ENCODE results near the gene DIPK2A. TPM values are rescaled to one million over a fixed set of nuclear protein-coding genes. Genes with fewer than 3 reads are reported as not detected.

Gene DIPK2A, protein sequence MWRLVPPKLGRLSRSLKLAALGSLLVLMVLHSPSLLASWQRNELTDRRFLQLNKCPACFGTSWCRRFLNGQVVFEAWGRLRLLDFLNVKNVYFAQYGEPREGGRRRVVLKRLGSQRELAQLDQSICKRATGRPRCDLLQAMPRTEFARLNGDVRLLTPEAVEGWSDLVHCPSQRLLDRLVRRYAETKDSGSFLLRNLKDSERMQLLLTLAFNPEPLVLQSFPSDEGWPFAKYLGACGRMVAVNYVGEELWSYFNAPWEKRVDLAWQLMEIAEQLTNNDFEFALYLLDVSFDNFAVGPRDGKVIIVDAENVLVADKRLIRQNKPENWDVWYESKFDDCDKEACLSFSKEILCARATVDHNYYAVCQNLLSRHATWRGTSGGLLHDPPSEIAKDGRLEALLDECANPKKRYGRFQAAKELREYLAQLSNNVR
- total RNA-seq: 86.6 and 109 TPM in 2 replicates

DNA sequence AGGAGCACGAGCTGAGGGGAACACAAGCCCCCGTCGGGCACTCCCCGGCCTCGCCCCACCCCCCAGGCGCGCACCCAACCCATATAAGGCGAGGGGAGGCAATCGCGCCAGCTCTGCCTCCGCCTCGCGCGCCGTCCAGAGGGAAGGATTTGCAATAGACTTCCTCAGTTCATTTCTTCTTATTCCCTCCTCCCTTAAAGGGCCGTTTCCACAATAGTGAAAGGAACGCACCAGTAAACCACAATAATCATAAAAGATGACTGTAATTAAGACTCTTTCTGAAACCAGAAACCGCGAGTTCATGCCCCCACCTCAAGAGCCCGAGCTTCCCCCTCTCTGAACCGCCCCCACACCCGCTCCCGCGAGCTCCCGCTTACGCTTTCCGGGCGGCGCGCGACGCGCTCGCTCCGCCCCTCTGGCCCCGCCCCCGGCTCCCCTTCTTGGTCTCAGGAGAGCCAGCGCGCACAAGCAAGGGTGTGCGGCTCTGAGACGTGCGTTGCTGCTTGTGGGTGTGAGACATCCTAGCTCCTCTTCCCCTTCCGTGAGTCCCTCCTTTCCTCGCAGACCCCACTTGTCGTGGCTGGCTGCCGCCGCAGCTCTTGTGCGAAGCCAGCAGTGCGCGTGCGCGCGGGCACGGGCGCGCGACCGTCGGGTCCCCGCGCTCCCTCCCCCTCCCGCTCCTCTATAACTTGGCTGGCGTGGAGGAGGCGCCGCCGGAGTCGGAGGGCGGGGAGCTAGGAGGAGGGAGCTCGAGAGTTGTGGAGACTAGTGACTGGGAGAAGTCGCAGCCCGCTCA lies at the start of gene DIPK2A:
TSS of gene DIPK2A (plus strand) at position 465 of the 796 bp plus-strand sequence. CDS start 510 bp downstream, outside the sequence.

Other genes with a start within 250 kb of the DIPK2A start
- 0.56 and 1.8 TPM in 2 replicates for gene SLC9A9, start 123.4 kb upstream of the DIPK2A start, total RNA-seq